NCI-H2196 (cell line): ENCODE measurements around the gene SMLR1.

ENCODE experiments used
- DNase-seq: peaks from one replicate; lab custom pipeline; 2025; ENCODE audit not compliant: unreplicated experiment; lab: John Stamatoyannopoulos, UW

The SMLR1 gene

DNA sequence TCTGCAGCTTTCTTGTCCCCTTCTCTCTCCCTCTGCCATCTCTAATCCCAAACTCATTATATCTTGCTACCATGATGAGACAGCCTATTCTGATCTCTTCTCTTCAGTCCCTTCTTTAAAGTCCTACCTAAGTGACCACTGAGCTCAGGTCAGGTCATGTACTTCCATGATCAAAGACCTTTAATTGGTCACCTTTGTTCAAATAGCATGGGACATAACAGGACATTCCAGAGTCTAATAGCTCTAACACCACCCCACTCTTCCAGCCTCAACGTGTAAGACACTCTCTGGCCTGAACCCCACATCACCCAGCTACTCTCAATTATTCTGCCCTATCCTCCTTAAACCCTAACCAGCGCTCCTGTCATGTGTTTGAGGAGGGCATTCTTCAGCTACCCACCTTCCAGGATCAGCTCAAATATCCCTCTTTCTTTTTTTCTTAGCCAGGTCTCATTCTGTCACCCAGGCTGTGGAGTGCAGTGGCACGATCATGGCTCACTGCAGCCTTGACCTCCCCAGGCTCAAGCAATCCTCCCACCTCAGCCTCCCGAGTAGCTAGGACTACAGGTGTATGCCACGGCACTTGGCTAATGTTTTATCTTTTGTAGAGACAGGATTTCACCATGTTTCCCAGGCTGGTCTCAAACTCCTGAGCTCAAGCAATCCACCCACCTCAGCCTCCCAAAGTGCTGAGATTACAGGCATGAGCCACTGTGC, 2.1 kb upstream of the SMLR1 start:
- DNase-seq, result no peak

DNA sequence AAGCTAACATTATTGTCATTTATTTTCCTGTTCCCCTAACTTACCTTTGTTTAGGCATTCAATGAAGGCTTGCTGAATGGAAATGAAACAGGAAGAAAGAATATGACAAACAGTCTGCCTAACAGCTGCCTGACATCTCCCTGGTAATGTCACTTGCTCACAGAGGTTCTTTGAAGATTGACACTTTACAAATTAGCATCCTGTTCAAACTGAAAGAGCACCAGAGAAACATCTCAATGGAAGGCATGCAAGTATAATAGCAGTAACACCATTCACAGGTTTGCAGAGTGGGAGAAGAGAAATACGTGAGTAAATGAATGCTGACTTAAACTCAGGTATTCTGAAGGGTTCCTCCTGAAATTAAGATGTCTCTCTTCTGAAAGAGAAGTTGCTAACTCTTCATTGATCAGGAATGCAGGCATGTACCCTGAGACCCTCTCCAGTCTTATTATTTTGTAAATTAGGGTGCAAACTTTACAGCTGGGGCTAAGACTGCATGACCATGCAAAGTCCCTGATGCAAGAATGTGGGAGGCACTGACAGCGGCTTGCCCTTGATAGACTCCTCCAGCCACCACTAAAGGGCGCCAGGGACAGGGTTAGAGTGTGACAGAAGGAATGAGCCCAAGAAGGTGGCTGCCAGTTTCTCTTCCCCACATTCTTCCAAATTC, 1.3 kb upstream of the SMLR1 start:
- no peak for DNase-seq

DNA sequence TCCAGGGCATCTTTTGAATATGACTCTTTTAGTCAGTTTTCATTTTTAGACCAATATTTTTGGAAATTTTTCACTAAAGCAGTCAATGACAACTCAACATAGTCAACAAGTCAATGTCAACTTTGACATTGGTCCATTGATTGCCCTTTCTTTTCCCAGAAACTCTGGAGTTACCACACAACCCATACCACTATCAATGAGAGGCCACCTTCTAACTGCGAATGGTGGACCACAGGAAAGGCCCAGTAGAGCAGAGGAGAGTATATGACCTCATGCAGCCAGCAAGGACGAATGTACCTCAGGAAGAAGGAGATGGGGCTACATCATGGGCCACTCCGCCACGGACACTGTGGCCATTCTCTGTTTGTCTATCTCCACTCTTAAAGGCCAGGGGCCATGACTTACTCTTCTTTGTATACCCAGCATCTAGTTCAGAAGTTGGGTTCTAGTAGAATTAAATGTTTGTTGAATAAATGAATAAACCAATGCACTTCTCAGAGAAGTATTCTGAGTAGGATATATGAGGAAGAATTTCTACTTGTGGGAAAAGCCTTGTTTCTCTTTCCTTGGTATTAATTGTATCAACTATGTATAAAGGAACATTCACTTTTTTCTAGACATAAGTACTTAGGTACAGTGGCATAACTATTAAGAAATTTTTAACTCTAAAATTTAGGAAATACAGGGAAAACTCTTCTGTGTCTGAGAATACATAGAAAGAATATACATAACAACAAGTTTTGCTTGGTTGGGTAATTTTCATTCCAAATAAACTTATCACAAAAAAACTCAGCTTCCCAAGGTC, 562 bp upstream of the SMLR1 start:
- no peak for DNase-seq

DNA sequence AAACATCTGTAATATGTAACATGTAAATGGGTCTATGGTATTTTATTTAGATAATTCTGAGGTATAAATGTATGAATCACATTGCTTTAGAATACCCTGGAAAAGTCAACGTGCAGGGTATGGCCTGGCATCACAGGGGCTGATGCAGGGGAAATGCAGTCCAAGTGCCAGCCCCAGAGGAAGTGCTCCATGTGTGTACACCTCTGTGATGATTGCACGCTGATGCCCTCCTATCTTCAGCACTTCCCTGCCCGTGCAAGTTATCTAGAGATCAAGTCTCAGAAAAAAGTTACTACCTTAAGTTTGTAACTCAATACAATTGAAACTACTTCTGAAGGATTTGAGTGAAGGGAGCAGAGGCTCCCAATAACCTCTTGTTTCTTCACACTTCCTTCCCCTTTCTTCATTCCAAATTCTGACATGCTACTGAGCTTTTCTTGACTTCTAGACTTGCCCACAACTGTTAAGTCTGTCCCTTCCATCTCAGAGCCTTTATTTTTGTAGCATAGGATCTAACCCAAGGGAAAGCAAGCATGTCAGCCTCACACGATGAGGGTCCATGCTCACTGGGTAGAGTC, 2.2 kb downstream of the SMLR1 start:
- DNase-seq, result no peak

DNA sequence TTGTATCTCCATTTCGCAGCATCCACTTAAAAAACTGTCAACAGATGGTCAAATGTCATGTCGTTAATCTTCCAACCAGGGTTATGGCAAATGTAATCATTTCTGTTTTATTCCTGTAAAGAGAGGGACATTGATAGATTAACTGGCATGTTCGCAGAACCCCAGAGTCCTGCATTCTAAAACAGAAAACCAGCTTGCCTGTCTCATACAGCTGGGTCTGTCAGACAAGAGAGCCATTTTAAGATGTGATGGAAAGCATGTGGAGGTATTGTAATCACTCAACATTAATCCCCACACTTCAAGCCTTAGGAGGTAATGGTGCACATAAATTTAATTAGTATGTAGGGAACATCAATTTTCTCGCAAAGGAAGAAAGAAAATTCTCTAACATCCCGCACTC, 4.4 kb downstream of the SMLR1 start:
- no peak for DNase-seq

DNA sequence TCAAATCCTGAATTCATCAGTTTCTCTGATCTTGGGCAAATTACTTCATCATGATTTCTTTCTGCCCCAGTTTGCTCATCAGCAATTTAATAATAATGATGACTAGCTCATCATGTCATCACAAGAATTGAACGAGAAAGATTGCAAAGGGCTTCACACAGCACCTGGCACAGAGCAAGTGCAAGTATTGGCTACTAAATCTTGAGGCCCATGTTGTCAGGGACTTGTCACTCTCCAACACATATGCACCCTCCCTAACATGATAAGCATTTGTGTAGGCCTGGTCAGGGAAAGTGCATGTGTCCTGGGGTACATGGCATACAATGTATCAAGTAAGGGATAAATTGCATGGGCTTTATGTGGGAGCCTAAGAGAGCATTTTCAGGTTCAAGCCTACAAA, 6.4 kb downstream of the SMLR1 start:
- DNase-seq, result no peak

DNA sequence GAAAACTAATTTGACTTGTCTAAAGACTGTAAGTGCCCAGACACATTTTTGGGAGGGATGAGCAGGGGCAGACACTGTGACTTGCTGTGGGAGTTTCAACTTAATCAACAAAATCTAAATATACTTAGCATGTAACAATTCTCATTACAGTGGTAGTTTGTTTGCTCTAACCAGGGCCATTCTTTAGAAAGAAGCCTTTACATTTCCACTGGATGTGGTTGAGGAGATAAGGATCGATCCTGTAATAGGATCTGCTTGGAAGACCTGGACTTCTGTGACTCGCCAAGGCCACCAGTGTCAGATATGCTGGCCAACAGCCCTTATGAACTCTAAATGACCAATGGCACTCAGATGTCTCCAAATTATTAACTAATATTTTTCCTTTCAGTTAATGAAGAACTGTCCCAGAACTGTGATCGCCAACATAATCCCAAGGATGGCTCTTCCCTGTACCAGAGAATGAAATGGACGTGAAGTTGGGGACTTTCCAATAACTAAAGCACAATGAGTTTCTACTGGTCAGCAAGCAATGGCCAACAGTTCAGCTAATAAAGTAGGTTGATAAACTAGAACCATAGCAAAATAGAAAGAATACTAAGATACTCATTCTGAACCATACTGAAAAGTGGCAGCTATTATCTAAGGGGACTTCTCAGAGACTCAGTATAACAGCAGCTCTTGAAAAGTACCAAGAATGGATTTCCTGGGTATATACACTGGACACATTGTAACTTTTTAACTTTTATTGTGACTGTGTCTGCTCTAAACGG, 7.5 kb downstream of the SMLR1 start:
- no peak for DNase-seq

DNA sequence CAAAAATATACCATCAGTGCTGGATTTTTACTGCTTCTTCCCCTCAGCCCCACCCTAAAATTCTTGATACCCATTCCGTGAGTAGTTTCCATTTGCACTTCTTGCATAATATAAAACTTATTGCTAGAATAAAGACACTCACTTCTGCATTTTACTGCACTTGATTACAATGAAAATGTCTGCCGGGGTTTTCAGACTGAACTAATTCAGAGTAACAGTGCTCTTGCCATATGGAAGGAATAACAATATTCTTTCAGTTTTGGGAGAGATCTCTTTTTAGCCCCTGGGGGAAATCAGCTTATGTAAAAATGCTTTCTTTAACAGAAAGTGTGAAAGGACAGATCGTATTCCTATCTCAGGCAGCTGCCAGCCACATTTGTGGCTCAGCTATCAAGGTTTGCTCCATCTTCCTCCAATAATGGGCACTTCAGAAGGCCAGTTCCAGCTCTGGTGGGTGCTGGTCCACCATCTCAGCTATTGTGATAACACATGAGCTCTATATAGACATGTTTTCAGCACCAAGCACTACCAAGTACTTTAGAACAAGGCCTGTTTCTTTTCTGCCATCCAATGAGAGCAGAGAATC, 8.9 kb downstream of the SMLR1 start:
- DNase-seq, result no peak

DNA sequence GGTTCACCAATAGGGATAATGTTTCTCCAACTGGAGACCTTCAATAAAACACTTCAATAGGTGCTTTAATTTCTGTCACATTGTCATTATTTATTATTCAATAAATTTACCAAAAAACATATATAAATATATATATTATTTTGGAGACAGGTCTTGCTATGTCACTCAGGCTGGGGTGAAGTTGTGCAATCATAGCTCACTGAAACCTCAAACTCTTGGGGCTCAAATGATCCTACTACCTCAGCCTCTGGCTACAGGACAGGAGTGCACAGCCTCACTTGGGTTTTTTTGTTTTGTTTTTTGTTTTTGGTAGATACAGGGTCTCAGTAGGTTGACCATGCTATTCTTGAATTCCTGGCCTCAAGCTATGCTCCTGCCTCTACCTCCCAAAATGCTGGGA, 9.9 kb downstream of the SMLR1 start:
- no peak for DNase-seq

DNA sequence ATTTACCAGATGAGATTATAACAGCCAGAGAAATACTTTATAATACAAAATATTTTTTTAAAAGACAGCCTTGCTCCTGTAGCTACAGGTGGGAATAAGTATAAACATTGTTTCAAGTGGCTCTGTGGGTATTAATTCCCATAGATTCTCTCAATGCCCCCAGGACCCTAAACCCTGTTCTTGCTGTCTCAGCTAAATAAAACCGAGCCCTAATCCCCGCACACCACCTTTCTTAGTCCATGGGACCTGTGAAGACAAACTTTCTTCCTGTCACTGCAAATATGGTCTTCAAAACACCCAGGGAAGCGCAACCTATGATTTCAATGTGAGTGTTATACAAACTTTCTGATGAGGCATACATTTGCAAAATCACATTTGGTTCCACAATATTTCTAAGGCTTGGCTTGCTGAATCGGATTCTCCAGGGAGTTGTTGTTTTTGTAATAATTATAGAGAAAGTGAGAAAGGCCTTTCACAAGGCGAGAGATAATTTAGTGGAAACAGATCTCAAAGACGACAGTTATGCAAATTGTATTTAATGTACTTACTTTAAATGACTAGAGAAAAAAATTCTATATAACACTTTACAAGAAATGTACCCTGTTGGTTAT, 11.1 kb downstream of the SMLR1 start:
- DNase-seq, result no peak

DNA sequence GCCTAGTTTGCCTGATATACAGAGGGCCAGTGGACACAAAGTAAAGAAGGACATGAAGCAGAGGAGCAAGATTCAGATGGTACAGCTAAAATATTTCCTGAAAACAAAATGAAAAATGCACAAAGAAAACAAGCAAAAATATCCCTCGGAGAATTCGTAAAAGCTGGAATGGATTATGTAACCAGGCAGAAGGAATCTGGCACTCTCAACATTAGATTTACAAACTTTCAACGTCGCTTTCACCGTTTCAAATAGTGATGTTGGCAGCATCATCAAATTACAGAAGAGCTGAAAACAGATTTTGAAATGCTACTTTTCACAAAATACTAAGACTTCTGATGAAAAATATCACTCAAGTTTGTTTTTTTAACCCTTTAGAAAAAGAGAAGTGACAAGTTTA, 11.7 kb downstream of the SMLR1 start:
- DNase-seq, result no peak

DNA sequence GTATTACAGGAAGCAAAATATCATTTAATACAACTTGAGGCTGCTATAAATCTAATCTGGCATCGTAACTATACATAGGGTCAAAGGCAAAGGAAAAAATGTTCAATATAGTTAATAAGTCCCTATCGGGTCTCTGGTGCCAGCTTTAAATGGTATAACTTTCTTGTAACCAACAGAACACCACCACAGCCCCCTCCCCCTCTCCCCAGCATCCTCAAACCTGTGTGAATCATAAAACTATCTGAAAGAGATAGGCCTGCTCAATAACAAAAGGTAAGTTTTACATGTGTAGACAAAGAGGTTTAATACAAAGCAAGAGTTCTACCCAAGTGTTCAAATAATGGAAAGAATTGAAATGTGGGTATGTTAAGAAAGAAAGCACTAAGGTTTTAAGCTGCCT, 12.2 kb downstream of the SMLR1 start:
- no peak for DNase-seq

DNA sequence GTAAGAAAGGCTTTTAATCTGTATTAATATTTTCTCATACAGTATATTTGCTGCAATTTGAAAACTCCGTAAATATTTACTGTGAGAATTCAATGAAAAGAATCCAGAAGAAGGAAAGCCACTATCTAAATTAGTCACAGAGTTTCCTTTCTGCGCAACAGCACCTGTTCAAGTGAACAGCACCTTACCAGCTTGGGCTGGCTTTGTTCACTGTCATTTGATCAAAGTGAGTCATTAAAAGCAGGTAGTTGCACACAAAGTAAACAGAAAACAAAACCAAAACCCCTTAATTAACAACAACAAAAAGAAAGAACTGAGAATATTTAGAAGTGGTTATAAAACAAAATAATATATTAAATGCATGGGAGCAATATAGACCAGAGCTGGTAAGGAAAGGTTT, 12.8 kb downstream of the SMLR1 start:
- DNase-seq, result no peak

DNA sequence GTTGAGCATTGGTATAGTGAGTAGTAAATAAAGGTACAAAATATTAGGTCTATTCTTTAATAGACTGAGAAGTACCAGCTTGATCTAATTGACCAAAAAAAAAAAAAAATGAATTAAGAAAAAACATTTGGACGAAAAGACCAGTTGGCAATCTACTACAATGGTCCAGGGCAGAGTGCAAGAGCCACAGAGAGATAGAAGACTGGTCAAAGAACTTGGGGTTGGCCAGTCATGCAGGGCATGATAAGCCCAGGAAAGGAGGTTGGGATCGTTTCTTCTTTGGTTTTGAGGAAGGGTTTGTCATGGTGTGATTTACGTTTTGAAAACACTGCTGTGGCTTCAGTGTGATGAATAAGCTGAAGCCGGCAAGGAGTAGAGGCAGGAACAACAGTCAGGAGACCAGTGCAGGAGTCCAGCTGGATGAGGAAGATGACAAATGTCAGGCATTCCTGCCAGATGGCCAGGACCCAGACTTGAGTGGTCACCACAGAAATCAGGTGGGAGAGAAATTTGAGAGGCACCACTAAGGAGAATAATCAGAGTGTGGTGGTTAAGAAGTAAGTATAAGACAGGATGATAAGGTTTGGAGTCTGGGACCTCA, 14.0 kb downstream of the SMLR1 start:
- DNase-seq, result no peak

DNA sequence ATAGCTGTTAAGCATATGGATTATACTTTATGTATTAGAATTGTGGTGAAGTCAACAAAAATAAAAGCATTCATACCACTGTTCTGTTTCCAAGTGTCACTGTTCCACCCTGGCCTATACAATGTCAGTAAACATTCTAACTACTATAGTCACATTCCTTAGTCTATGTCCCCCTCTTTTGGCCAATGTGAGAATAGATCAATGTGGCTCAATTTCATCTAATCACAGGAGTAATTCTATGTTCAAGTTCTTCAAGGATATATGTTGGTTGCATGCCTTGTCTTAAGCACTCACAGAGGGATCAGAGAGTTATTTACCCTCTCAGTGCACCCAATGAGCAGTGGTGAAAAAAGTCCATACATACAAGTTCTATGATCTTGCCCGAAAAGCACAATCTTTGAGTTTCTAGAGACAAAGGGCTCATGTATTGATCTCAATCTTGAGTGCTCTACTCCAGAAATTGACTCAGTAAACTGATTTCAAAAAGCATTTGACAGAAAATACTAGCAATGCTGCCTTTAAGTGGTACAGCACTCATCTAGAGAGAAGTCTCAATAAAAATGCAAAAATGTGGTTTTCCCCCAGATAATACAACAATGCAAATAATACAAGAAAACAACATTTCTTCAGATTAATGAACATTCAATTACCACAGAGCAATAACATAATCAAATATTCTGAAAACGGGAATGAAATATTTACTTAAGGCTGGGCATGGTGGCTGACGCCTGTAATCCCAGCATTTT, 16.5 kb downstream of the SMLR1 start:
- peak; percentile 3 for DNase-seq

DNA sequence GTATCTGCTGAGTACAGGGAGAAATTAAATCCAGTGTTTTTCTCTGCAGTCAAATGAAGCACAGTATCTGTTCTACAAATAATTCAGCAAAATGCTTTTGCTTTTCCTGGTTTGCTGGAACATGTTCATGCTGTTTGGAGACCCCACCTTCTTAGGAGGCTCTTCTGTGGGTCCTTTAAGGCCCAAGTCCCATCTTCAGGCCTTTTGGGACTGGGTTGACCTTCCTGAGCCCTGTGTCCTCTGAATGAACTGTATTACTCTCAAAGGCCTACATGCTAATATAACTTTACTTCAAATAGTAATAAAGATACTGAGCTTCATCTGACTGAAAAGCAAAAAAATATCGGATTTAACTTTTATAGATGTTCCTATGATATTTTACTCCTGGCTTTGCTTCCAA, 19.3 kb downstream of the SMLR1 start:
- no peak for DNase-seq

DNA sequence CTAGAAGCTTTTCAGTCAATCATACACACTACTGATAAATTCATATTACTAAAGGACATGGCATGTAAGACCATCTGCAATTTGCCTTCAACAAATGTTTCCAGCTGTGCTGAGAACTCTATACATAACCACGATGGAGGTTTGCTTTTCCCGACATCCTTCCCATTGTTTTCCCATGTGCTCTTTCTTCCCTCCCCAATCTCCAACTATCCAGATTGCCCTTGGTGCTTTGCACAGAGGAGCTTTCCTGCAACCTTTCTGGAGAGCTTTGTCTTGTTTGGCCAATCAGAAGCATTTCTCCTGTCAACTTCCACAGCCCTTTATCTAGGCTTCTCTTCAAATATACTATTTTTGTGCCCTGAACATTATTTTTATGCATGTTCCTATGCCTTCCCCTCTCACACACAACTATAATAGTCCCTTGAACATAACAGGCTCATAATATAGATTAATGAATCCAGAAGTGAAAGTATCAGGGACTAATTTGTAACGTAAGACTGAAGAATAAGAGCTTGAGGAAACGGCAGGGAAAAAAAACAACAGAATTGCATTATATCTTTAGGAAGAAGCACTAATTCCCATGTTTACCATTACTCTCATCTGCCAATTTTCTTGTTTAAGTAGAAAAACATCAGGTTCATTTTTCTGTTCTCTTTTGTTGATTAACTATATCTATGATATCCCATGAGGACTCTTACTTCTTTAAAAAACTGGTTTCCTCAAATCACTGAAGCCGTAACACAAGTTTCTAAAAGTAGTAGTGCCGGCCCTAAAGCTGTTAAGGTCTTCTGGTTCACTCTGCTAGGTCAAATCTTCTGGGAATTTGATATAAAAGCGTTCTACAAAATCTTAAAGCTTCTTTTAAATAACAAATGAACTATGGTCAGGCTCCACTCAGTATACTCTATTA, 20.1 kb downstream of the SMLR1 start:
- DNase-seq, result no peak

DNA sequence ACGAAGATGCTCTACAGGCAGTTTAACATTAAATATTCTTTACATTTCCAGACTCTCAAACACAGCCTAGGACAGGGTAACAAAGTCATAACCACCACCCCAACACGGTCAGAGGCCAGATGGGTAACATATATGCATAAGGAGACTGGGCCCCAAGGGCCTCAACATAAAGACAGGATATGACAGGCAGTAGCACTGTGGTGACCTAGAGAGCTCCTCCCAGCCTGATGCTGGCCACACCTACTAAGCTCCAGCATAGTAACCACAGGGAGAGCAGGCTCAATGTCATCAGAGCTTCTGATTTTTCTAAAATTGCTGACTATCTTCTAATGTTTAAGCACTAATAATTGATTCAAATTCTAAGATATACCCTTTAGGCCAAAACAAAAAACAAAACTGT, 21.7 kb downstream of the SMLR1 start:
- DNase-seq, result no peak
